ENCODE data around the gene BCL6B.

DNA sequence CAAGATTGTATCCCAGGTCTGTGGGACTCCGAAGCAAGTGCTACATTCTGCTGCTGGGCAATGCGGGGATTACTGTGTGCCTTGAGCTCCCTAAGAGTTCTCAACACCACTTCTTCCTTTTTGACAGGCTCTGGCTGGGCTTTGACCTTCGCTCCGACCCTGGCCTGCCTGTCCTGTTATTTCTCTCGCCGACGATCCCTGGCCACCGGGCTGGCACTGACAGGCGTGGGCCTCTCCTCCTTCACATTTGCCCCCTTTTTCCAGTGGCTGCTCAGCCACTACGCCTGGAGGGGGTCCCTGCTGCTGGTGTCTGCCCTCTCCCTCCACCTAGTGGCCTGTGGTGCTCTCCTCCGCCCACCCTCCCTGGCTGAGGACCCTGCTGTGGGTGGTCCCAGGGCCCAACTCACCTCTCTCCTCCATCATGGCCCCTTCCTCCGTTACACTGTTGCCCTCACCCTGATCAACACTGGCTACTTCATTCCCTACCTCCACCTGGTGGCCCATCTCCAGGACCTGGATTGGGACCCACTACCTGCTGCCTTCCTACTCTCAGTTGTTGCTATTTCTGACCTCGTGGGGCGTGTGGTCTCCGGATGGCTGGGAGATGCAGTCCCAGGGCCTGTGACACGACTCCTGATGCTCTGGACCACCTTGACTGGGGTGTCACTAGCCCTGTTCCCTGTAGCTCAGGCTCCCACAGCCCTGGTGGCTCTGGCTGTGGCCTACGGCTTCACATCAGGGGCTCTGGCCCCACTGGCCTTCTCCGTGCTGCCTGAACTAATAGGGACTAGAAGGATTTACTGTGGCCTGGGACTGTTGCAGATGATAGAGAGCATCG lies 15.4 kb downstream of the BCL6B start:
- TF ChIP-seq POLR2A (IDR thresholded peaks at IDR 0.05; ENCODE audit: low read depth, low read length) (no peak), TAF1 (IDR thresholded peaks at IDR 0.05; ENCODE audit: borderline replicate concordance, low read depth, low read length) (no peak)
